DND-41 (cell line): Measurements from ENCODE around the gene ZNF503.

Source experiments
- ATAC-seq: fragments of 200-7000 bp; cut with Tn5 transposase; 3 replicates; pipeline ENCODE4 v1.9.1; 2021; ENCODE audit warnings: low read depth; ENCODE audit not compliant: insufficient read depth
- DNase-seq: peaks from one replicate; pipeline ENCODE4 v3.0.0-alpha.2; 2020
- H2AFZ ChIP-seq: 2 replicates; pipeline ENCODE4 v1.6.0; 2012; ENCODE audit warnings: low read depth, low read length
- H3K27ac ChIP-seq: 2 replicates; pipeline ENCODE4 v1.5.1; 2012; ENCODE audit warnings: low read length, inconsistent platforms
- H3K27me3 ChIP-seq: fragments of 200-600 bp; sonication (generic); 2 replicates; pipeline ENCODE4 v1.6.0; 2012; ENCODE audit warnings: low read length, mild to moderate bottlenecking, inconsistent platforms; ENCODE audit not compliant: insufficient read depth, poor library complexity
- H3K36me3 ChIP-seq: 2 replicates; pipeline ENCODE4 v1.5.1; 2012; ENCODE audit warnings: low read length, inconsistent platforms; ENCODE audit not compliant: insufficient read depth
- H3K4me1 ChIP-seq: 2 replicates; pipeline ENCODE4 v1.5.1; 2012; ENCODE audit warnings: mild to moderate bottlenecking, low read length; ENCODE audit not compliant: insufficient read depth
- H3K4me2 ChIP-seq: 2 replicates; pipeline ENCODE4 v1.6.0; 2012; ENCODE audit warnings: mild to moderate bottlenecking, moderate library complexity, low read length, inconsistent platforms; ENCODE audit not compliant: insufficient read depth
- H3K4me3 ChIP-seq, 2 experiments: fragments of 200-600 bp in 1 of 2; shearing (Covaris generic) in 1 of 2; 2 replicates each; pipeline ENCODE4 v1.5.1; 2012 to 2016; ENCODE audit warnings: inconsistent platforms in 2 of 2, low read length in 2 of 2, mild to moderate bottlenecking in 2 of 2, low read depth in 1 of 2, moderate library complexity in 1 of 2
- H3K79me2 ChIP-seq: 2 replicates; pipeline ENCODE4 v1.6.0; 2012; ENCODE audit warnings: low read length, inconsistent platforms; ENCODE audit not compliant: insufficient read depth
- H3K9ac ChIP-seq: 2 replicates; pipeline ENCODE4 v1.6.0; 2012; ENCODE audit warnings: low read depth, mild to moderate bottlenecking, inconsistent platforms, low read length, moderate library complexity
- H3K9me3 ChIP-seq: 2 replicates; pipeline ENCODE4 v1.5.1; 2012; ENCODE audit warnings: low read length, moderate library complexity, mild to moderate bottlenecking, inconsistent platforms; ENCODE audit not compliant: insufficient read depth, severe bottlenecking
- H4K20me1 ChIP-seq: 2 replicates; pipeline ENCODE4 v1.6.0; 2012; ENCODE audit warnings: low read length; ENCODE audit not compliant: insufficient read depth
- CTCF ChIP-seq: IDR thresholded peaks from 2 replicates; pipeline ENCODE4 v1.5.1; 2012; ENCODE audit warnings: borderline replicate concordance, low read length, moderate library complexity, mild to moderate bottlenecking; ENCODE audit not compliant: poor library complexity, severe bottlenecking; ENCODE audit errors: extremely low read depth
- EZH2 ChIP-seq: IDR thresholded peaks from 3 replicates; pipeline ENCODE4 v1.6.1; 2012; ENCODE audit warnings: borderline replicate concordance, low read depth, mild to moderate bottlenecking, moderate library complexity, low read length, inconsistent platforms; ENCODE audit not compliant: severe bottlenecking

ZNF503 gene

GRCh38 chr10:75410132-75411005 lies 8.8 kb upstream of the ZNF503 start:
- Histone ChIP-seq H3K9ac (no peak overlapping the region), H3K79me2 (no peaks in the 10 kb centered on the region), H3K36me3 (no peaks in the 10 kb centered on the region), H3K27ac (no peak overlapping the region), H3K4me2 (no peak overlapping the region), H3K4me3 (no peak overlapping the region), H3K9me3 (no peaks in the 10 kb centered on the region), H3K4me1 (no peaks in the 10 kb centered on the region), H4K20me1 (no peaks in the 10 kb centered on the region), H2AFZ (no peak overlapping the region), H3K27me3 (peaks cover 6% of the 10 kb centered on the region)
- DNase-seq (no peak), ATAC-seq (no peak)
- TF ChIP-seq CTCF (no peak), EZH2 (no peak)

GRCh38 chr10:75408911-75409885 lies 7.6 kb upstream of the ZNF503 start:
- DNase-seq, result no peak
- H3K27ac ChIP-seq, result no peak overlapping the region
- no peak for TF ChIP-seq CTCF
- H3K9me3 ChIP-seq, result no peaks in the 10 kb centered on the region
- H3K79me2 ChIP-seq, result no peaks in the 10 kb centered on the region
- no peak overlapping the region for H3K4me2 ChIP-seq
- H4K20me1 ChIP-seq, result no peaks in the 10 kb centered on the region
- no peaks in the 10 kb centered on the region for H3K4me1 ChIP-seq
- H3K4me3 ChIP-seq, result no peak overlapping the region
- no peaks in the 10 kb centered on the region for H3K36me3 ChIP-seq
- ATAC-seq, result no peak
- no peak overlapping the region for H3K9ac ChIP-seq
- H2AFZ ChIP-seq, result no peak overlapping the region
- H3K27me3 ChIP-seq, result peaks cover 6% of the 10 kb centered on the region

- ATAC-seq (no peak), DNase-seq (no peak)
- H3K4me3 ChIP-seq, result no peak overlapping the region
- H3K27ac ChIP-seq, result no peak overlapping the region
- H3K4me1 ChIP-seq, result no peaks in the 10 kb centered on the region
- H3K9ac ChIP-seq, result no peak overlapping the region
- H3K9me3 ChIP-seq, result no peaks in the 10 kb centered on the region
- TF ChIP-seq CTCF (no peak), EZH2 (no peak)
- no peaks in the 10 kb centered on the region for H3K79me2 ChIP-seq
- peaks cover 4% of the 10 kb centered on the region for H3K27me3 ChIP-seq
- no peak overlapping the region for H3K4me2 ChIP-seq
- H3K36me3 ChIP-seq, result no peaks in the 10 kb centered on the region
- no peak overlapping the region for H2AFZ ChIP-seq
- no peaks in the 10 kb centered on the region for H4K20me1 ChIP-seq
These were observed 6.9 kb upstream of the ZNF503 start for GRCh38 chr10:75408509-75408875.
